LNCaP clone FGC (cell line): Measurements from ENCODE around the gene WNT3.
"Not testable (repeated sequence)": the region's sequence is repeated elsewhere in the genome, so short reads cannot be mapped to it uniquely, and the experiment has no call there.

Experiments used
- DNase-seq: peaks from one replicate; pipeline ENCODE4 v3.0.0-alpha.2; 2011; ENCODE audit warnings: low read depth
- H3K4me3 ChIP-seq: 2 replicates; pipeline ENCODE4 v1.5.1; 2011; ENCODE audit warnings: mild to moderate bottlenecking, low read depth, low read length, control low read depth
- CTCF ChIP-seq: IDR thresholded peaks from 2 replicates; pipeline ENCODE4 v1.5.1; 2012; ENCODE audit warnings: mild to moderate bottlenecking; ENCODE audit not compliant: control insufficient read depth, insufficient read depth; ENCODE audit errors: extremely low read depth

Gene WNT3

GRCh38 chr17:46794318-46794717 is 24.2 kb downstream of the WNT3 start:
- H3K4me3 ChIP-seq = no peak overlapping the region
- TF ChIP-seq CTCF = no peak
- no peak for DNase-seq

- H3K4me3 ChIP-seq = no peak overlapping the region
- no peak for TF ChIP-seq CTCF
Observed at GRCh38 chr17:46793541-46793940, 25.0 kb downstream of the WNT3 start.

GRCh38 chr17:46793023-46793422 is 25.5 kb downstream of the WNT3 start:
- H3K4me3 ChIP-seq, DNase-seq: not testable (repeated sequence)

More at GRCh38 chr17:46793541-46793940, 25.0 kb downstream of the WNT3 start:
- DNase-seq = no peak

GRCh38 chr17:46792071-46792470 is 26.4 kb downstream of the WNT3 start:
- TF ChIP-seq CTCF = no peak
- no peak for DNase-seq

GRCh38 chr17:46791531-46791930 is 27.0 kb downstream of the WNT3 start:
- no peak for TF ChIP-seq CTCF
- no peak overlapping the region for H3K4me3 ChIP-seq
- DNase-seq = no peak

More at GRCh38 chr17:46792071-46792470, 26.4 kb downstream of the WNT3 start:
- H3K4me3 ChIP-seq = no peak overlapping the region

GRCh38 chr17:46790216-46790615 is 28.3 kb downstream of the WNT3 start:
- DNase-seq = no peak
- H3K4me3 ChIP-seq = no peak overlapping the region
- TF ChIP-seq CTCF = no peak

- DNase-seq = no peak
- no peak overlapping the region for H3K4me3 ChIP-seq
- no peak for TF ChIP-seq CTCF
Observed at GRCh38 chr17:46789610-46790009, 28.9 kb downstream of the WNT3 start.
